Heart left ventricle (tissue), 16 donors: ENCODE measurements around the gene CHST11. TPM values are rescaled to one million over a fixed set of nuclear protein-coding genes. Genes with fewer than 3 reads are reported as not detected.

Experiments
- ATAC-seq, 4 donors: fragments of 200-7000 bp; cut with Tn5 transposase; one replicate each; pipeline ENCODE4 v1.9.1; 2020 to 2022; ENCODE audit warnings: moderate library complexity in 4 of 4, mild to moderate bottlenecking in 3 of 4, moderate number of reproducible peaks in 1 of 4
- DNase-seq, 5 donors: peaks; one replicate each; pipeline ENCODE4 v3.0.0-alpha.2; 2020
- H3K27ac ChIP-seq, 12 donors: fragments of 200-600 bp; sonication (generic) in 4 of 12; one replicate each; pipeline versions ENCODE4 v1.5.0 to v1.8.0; 2016 to 2022; ENCODE audit warnings: mild to moderate bottlenecking in 2 of 12
- H3K27me3 ChIP-seq, 9 donors: fragments of 200-600 bp; sonication (generic) in 2 of 9; one replicate each; pipeline versions ENCODE4 v1.5.1 to v1.8.0; 2016 to 2022; ENCODE audit warnings: mild to moderate bottlenecking in 3 of 9
- H3K36me3 ChIP-seq, 9 donors: fragments of 200-600 bp; sonication (generic) in 2 of 9; one replicate each; pipeline versions ENCODE4 v1.5.0 to v1.8.0; 2018 to 2022; ENCODE audit warnings: mild to moderate bottlenecking in 2 of 9
- H3K4me1 ChIP-seq, 12 donors: fragments of 200-600 bp; sonication (generic) in 4 of 12; one replicate each; pipeline versions ENCODE4 v1.5.0 to v1.8.0; 2016 to 2022; ENCODE audit warnings: mild to moderate bottlenecking in 3 of 12
- H3K4me3 ChIP-seq, 12 donors: fragments of 200-600 bp; sonication (generic) in 4 of 12; one replicate each; pipeline versions ENCODE4 v1.5.0 to v1.8.0; 2017 to 2022; ENCODE audit warnings: mild to moderate bottlenecking in 9 of 12, moderate library complexity in 4 of 12
- H3K9me3 ChIP-seq, 12 donors: fragments of 200-600 bp; sonication (generic) in 4 of 12; one replicate each; pipeline versions ENCODE4 v1.5.0 to v1.8.0; 2016 to 2022; ENCODE audit warnings: mild to moderate bottlenecking in 1 of 12
- POLR2A ChIP-seq, 2 donors: fragments of 450-650 bp; IDR thresholded peaks; one replicate each; pipeline ENCODE4 v1.6.1; 2017; ENCODE audit warnings: antibody characterized with exemption in 2 of 2, mild to moderate bottlenecking in 2 of 2, moderate library complexity in 2 of 2
- WGBS, 4 donors: extraction: QIAGEN DNeasy Blood & Tissue Kit in 2 of 4; methylation state at CpG; one replicate each; pipeline versions ENCODE4 v1.1.5 to v1.1.7; 2013 to 2018; 5-methylcytosine and 5-hydroxymethylcytosine counted together
- intact Hi-C, 10 donors: fragments of 100-400 bp; cut with DNase I; formaldehyde crosslinking; loops; one replicate each; pipeline versions ENCODE4 v1.11.1 to v1.14.2; 2022
- polyA plus RNA-seq, 2 donors: library from polyadenylated mRNA; stranded (reverse); fragments of 200-250 nt; gene quantifications; one replicate each; pipeline ENCODE4 v1.2.3, GENCODE V29; 2013
- total RNA-seq, 9 donors: library from RNA; depleted of rRNA in 2 of 9; stranded (reverse); fragments of >200 nt in 2 of 9; fragmentation: NEBNext Ultra II Directional in 3 of 9; extraction: Animal tissue kit (Norgen Biotek cat#: 25700) in 3 of 9; gene quantifications; one replicate each; pipeline versions ENCODE4 v1.1.0 to v1.2.4, GENCODE V29; 2016 to 2023
- TF ChIP-seq, protein P1 (sequence below), 12 donors: fragments of 200-600 bp; sonication (generic) in 4 of 12; IDR thresholded peaks; one replicate each; pipeline versions ENCODE4 v1.5.0 to v1.8.0; 2018 to 2022; ENCODE audit warnings: antibody characterized with exemption in 12 of 12, mild to moderate bottlenecking in 5 of 12
- donor health status: ischemic (EF 13 %, LVEDD 7.1; RV severe dilation, severe dysfunction).
- donor health status: healthy with polysubstance abuse.
- donor health status: DM: no; HTN: yes; CAD: no.
- donor health status: DM: no; HTN: no; CAD: no.
- donor health status: ischemic (EF 25% LVEDD 6.9; RV normal size, moderate dysfunction).
- donor health status: ischemic (EF 25% LVEDD 5.7; RV mildly dilated, moderate dysfunction).
- donor health status: healthy.
- donor health status: DM: yes; HTN: yes; CAD: no.
- donor health status: ischemic (EF 35%, LVEDD 5.7; RV mildly dilated, moderate dysfunction).
- donor health status: nonischemic (EF 11% LVEDD 7.7; RV severe dilation, severe dysfunction).
- donor health status: DM: yes; HTN: yes; CAD: no.
- donor health status: PGD.
- donor health status: ischemic (EF 29% LVEDD 5.4; RV normal size, mild dysfunction).
- donor health status: nonischemic (EF 23%, LVEDD 6.1; RV moderate dilation, normal function).

CHST11 gene
- total and polyA plus RNA-seq, 11 donors = 1.1 to 16.9 (median 3.4) TPM

DNA sequence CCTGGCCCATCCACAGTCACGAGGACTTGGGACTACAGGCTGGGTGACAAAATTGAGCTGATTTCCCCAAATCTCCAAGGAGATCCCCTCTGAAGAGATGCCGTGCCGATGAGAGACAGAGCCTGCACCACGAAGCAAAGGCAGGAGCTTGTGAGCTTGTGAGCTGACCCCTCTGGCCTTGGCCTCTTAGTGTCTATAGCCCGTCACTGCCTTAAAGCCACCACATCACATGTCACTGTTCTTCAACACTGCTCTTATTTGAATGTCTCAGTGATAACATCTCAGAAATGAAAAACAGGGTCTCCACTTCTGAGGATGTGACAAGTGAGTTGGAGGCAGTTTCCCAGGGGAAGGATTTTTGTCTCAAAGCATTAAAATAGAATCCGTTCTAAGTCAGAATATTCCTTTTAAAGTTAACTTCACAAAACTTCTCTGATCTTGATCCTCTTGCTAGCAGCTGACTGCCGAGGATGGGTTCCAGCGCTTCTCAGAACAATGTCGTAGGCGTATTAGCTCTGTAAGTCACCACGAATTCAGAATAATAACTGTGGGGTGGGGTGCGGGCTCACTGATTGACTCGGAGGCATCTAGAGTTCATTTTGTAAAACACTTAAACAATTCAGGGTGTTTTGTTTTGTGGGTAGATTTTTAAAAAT is 37.5 kb downstream of the CHST11 start:
- 68 to 84% (median 77%) methylated on average over 12 to 13 of the region's 13 CpGs for WGBS, 4 donors
- Histone ChIP-seq H3K4me3 (peak overlapping the region in 3 of 12 donors; percentile 1 to 18 (median 3)), H3K27me3 (no peaks in the 10 kb centered on the region), H3K9me3 (no peaks in the 10 kb centered on the region), H3K4me1 (peaks cover 0 to 81% (median 13%) of the 10 kb centered on the region in 12 donors), H3K27ac (peak overlapping the region in 7 of 12 donors; percentile 3 to 80 (median 30)), H3K36me3 (no peaks in the 10 kb centered on the region)
- intact Hi-C loops = no loop called here
- DNase-seq (peak in 2 of 5 donors; percentile 32 to 47), ATAC-seq (peak in 3 of 4 donors; percentile 40 to 66 (median 62))
- no peak for TF ChIP-seq POLR2A (IDR thresholded peaks at IDR 0.05)
- TF ChIP-seq, protein P1, sequence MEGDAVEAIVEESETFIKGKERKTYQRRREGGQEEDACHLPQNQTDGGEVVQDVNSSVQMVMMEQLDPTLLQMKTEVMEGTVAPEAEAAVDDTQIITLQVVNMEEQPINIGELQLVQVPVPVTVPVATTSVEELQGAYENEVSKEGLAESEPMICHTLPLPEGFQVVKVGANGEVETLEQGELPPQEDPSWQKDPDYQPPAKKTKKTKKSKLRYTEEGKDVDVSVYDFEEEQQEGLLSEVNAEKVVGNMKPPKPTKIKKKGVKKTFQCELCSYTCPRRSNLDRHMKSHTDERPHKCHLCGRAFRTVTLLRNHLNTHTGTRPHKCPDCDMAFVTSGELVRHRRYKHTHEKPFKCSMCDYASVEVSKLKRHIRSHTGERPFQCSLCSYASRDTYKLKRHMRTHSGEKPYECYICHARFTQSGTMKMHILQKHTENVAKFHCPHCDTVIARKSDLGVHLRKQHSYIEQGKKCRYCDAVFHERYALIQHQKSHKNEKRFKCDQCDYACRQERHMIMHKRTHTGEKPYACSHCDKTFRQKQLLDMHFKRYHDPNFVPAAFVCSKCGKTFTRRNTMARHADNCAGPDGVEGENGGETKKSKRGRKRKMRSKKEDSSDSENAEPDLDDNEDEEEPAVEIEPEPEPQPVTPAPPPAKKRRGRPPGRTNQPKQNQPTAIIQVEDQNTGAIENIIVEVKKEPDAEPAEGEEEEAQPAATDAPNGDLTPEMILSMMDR (IDR thresholded peaks at IDR 0.05) = no peak

DNA sequence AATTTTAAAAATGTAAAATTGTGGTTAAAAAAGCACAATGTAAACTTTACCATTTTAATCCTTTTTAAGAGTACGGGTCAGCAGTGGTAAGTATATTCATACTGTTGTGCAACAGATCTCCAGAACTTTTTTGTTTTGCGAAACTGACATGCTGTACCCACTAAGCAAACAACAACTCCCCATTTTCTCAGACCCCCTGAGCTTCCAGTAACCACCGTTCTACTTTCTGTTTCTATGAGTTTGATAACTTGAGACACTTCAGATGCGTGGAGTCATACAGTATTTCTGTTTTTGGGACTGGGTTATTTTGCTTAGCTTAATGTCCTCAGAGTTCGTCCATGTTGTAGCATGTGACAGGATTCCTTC is 38.0 kb downstream of the CHST11 start:
- H3K27me3 ChIP-seq = no peaks in the 10 kb centered on the region
- peak overlapping the region in 3 of 12 donors; percentile 1 to 18 (median 3) for H3K4me3 ChIP-seq
- DNase-seq (no peak), ATAC-seq (no peak)
- peak overlapping the region in 6 of 12 donors; percentile 3 to 80 (median 19) for H3K27ac ChIP-seq
- intact Hi-C loops = no loop called here
- no peaks in the 10 kb centered on the region for H3K36me3 ChIP-seq
- TF ChIP-seq, protein P1 (IDR thresholded peaks at IDR 0.05) = no peak
- no peak for TF ChIP-seq POLR2A (IDR thresholded peaks at IDR 0.05)
- 75 to 82% (median 79%) methylated on average over 5 of the region's 5 CpGs for WGBS, 4 donors
- H3K4me1 ChIP-seq = peaks cover 0 to 77% (median 13%) of the 10 kb centered on the region in 12 donors
- no peaks in the 10 kb centered on the region for H3K9me3 ChIP-seq

DNA sequence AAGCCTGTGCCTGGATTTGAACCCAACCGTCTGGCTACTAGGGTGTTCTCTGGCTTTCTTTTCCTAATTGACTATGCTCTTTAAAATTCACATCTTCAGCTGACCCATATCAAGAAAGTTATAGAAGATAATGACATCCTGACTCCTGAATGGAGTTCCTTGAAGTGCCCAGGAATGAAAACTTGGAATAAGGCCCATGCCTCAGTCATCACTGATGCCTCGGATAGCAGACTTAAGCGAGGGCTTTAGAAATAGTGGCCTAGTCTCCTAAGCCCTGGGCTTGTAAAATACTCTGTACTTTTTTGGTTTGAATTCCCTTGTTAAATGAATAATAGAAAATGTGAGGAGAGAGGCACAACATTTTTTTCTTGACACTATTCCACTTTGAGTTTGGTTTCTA is 39.0 kb downstream of the CHST11 start:
- no peaks in the 10 kb centered on the region for H3K9me3 ChIP-seq
- no peak for TF ChIP-seq POLR2A (IDR thresholded peaks at IDR 0.05)
- TF ChIP-seq, protein P1 (IDR thresholded peaks at IDR 0.05) = no peak
- ATAC-seq (no peak), DNase-seq (no peak)
- no peak overlapping the region for H3K4me3 ChIP-seq
- no peaks in the 10 kb centered on the region for H3K27me3 ChIP-seq
- intact Hi-C loops = no loop called here
- H3K36me3 ChIP-seq = no peaks in the 10 kb centered on the region
- 54 to 70% (median 69%) methylated on average over 3 of the region's 3 CpGs for WGBS, 4 donors
- peaks cover 0 to 72% (median 13%) of the 10 kb centered on the region in 12 donors for H3K4me1 ChIP-seq
- peak overlapping the region in 1 of 12 donors; percentile 3 for H3K27ac ChIP-seq

DNA sequence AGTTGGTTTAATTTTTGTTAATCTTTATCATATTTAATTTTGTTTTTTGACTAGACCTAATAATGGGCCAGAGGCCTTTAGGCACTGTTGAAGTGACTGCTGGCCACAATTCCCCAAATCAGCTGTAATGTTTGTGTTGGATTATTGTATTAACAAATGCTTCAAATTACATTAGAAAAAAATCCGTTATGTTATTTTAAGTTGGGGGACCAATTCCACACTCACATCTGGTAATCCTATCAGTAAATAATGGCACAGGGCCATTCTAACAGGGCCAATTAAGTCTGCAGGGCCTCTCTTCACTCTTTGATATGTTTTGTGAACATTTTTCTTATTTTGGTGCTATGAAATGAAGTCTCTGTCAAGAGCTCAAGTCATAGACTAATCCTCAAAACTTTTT is 39.6 kb downstream of the CHST11 start:
- Histone ChIP-seq H3K36me3 (no peaks in the 10 kb centered on the region), H3K27ac (peak overlapping the region in 2 of 12 donors; percentile 3 to 21), H3K27me3 (no peaks in the 10 kb centered on the region), H3K4me3 (no peak overlapping the region), H3K4me1 (peaks cover 0 to 72% (median 13%) of the 10 kb centered on the region in 12 donors), H3K9me3 (no peaks in the 10 kb centered on the region)
- 24 to 45% (median 36%) methylated on average over 1 of the region's 1 CpG for WGBS, 4 donors
- DNase-seq (no peak), ATAC-seq (no peak)
- TF ChIP-seq POLR2A (IDR thresholded peaks at IDR 0.05) = no peak
- TF ChIP-seq, protein P1 (IDR thresholded peaks at IDR 0.05) = no peak
- intact Hi-C loops = no loop called here
